ENCODE measurements around the gene ANKRD50. TPM values are rescaled to one million over a fixed set of nuclear protein-coding genes. Genes with fewer than 3 reads are reported as not detected.
A peak's percentile ranks its signal among the peaks of the same experiment; 100 is the strongest.

ANKRD50 gene
- total and polyA plus RNA-seq, 9 of the 15 experiments (the other 6 are each of a cell fraction or from before 2014, with no cell fraction given) = 2.0 to 8.0 (median 6.2) TPM

- TF ChIP-seq ZNF766 (CRISPR knock-in tag; conservative IDR thresholded peaks at IDR 0.05) = peak; percentile 70; the same call in 1 of the 2 replicates
- TF ChIP-seq RBM17 (IDR thresholded peaks at IDR 0.05; ENCODE audit: borderline replicate concordance, low read depth, low read length) = no peak
- TF ChIP-seq POLR2H (tag; IDR thresholded peaks at IDR 0.05; ENCODE audit: low read depth) = no peak; the same call in 1 of the 2 replicates
- peak; percentile 62; the same call in 1 of the 2 replicates for TF ChIP-seq EHMT2 (IDR thresholded peaks at IDR 0.05)
- TF ChIP-seq CBX5 (IDR thresholded peaks at IDR 0.05; ENCODE audit: borderline replicate concordance, low read depth) = 0 out of 2 replicates have a peak, but pooled peaks have one; percentile 62
- TF ChIP-seq MYNN (IDR thresholded peaks at IDR 0.05) = no peak
- no peak for TF ChIP-seq MYNN (CRISPR knock-in tag; IDR thresholded peaks at IDR 0.05)
- no peak for TF ChIP-seq CGGBP1 (CRISPR knock-in tag; IDR thresholded peaks at IDR 0.05)
- no peak for TF ChIP-seq SREBF2 (CRISPR knock-in tag; IDR thresholded peaks at IDR 0.05)
- TF ChIP-seq ZNF165 (CRISPR knock-in tag; IDR thresholded peaks at IDR 0.05; ENCODE audit: borderline replicate concordance) = no peak
- TF ChIP-seq STAT5A (IDR thresholded peaks at IDR 0.05; ENCODE audit: borderline replicate concordance, low read length) = 0 out of 2 replicates have a peak, but pooled peaks have one; percentile 6
- TF ChIP-seq TAF7 (tag; IDR thresholded peaks at IDR 0.05) = peak; percentile 67; the same call in 1 of the 2 replicates
- TF ChIP-seq ZNF431 (CRISPR knock-in tag; IDR thresholded peaks at IDR 0.05) = no peak
- no peak for TF ChIP-seq SAP30 (IDR thresholded peaks at IDR 0.05; ENCODE audit: borderline replicate concordance, insufficient read depth, low read depth, low read length, poor library complexity, severe bottlenecking)
- peak; percentile 61 for TF ChIP-seq TEAD4 (IDR thresholded peaks at IDR 0.05; ENCODE audit: low read length)
- no peak for TF ChIP-seq TEAD4 (CRISPR knock-in tag; IDR thresholded peaks at IDR 0.05; ENCODE audit: borderline replicate concordance)
- no peak for TF ChIP-seq ZBTB5 (IDR thresholded peaks at IDR 0.05)
- no peak for TF ChIP-seq CBX8 (IDR thresholded peaks at IDR 0.05; ENCODE audit: borderline replicate concordance, extremely low read depth, low read depth, low read length, poor library complexity, severe bottlenecking)
- peak in 1 of 2 experiments; percentile 1; a peak in 2 of 4 replicates for TF ChIP-seq NRF1 (conservative IDR thresholded peaks at IDR 0.05 in 1 of 2, IDR thresholded peaks at IDR 0.05 in 1 of 2)
- no peak for TF ChIP-seq THRB (CRISPR knock-in tag; conservative IDR thresholded peaks at IDR 0.05)
- TF ChIP-seq ZNF445 (CRISPR knock-in tag; IDR thresholded peaks at IDR 0.05; ENCODE audit: low read depth) = no peak
- TF ChIP-seq ZNF583 (CRISPR knock-in tag; IDR thresholded peaks at IDR 0.05) = no peak
- peak; percentile 87 for TF ChIP-seq USF2 (CRISPR knock-in tag; IDR thresholded peaks at IDR 0.05)
- no peak for TF ChIP-seq PHF21A (IDR thresholded peaks at IDR 0.05; ENCODE audit: borderline replicate concordance, low read depth)
- peak; percentile 1; the same call in 1 of the 2 replicates for TF ChIP-seq SOX6 (IDR thresholded peaks at IDR 0.05)
- peak; percentile 54 for TF ChIP-seq POLR2A (conservative IDR thresholded peaks at IDR 0.05)
- no peak for TF ChIP-seq IRF2 (CRISPR knock-in tag; IDR thresholded peaks at IDR 0.05)
- TF ChIP-seq ZZZ3 (IDR thresholded peaks at IDR 0.05) = peak; percentile 79; the same call in 1 of the 2 replicates
Measured at GRCh38 chr4:124713185-124713592, 657 bp upstream of the ANKRD50 start (continued).
